GM21423 (cell line): ENCODE results near the gene MYL12B.
"Not testable (repeated sequence)": the region's sequence is repeated elsewhere in the genome, so short reads cannot be mapped to it uniquely, and the experiment has no call there.

Source experiments
- ATAC-seq: cut with Tn5 transposase; IDR thresholded peaks from one replicate; pipeline ENCODE4 v1.9.1; 2021; ENCODE audit warnings: mild to moderate bottlenecking, moderate library complexity; ENCODE audit not compliant: unreplicated experiment

MYL12B gene

GRCh38 chr18:3261373-3262233 is at the start of gene MYL12B:
TSS of gene MYL12B (plus strand) at chr18:3262133. CDS start at chr18:3272899, 10,766 bp downstream.
- ATAC-seq: peak; percentile 80

GRCh38 chr18:3212657-3213056 is 49.3 kb upstream of the MYL12B start:
- no peak for ATAC-seq

GRCh38 chr18:3213300-3214059 is 48.5 kb upstream of the MYL12B start:
- no peak for ATAC-seq

- no peak for ATAC-seq
Measured at GRCh38 chr18:3214855-3215637, 46.9 kb upstream of the MYL12B start.

- ATAC-seq: no peak
Measured at GRCh38 chr18:3216987-3217386, 44.9 kb upstream of the MYL12B start.

- no peak for ATAC-seq
Measured at GRCh38 chr18:3217948-3218647, 43.8 kb upstream of the MYL12B start.

GRCh38 chr18:3218819-3219218 is 43.1 kb upstream of the MYL12B start:
- no peak for ATAC-seq

GRCh38 chr18:3219241-3219630 is 42.7 kb upstream of the MYL12B start:
- no peak for ATAC-seq

- no peak for ATAC-seq
Measured at GRCh38 chr18:3219631-3220335, 42.1 kb upstream of the MYL12B start, which contains the start of gene MYOM1. TSS of gene MYOM1 (minus strand) at chr18:3219968. CDS start at chr18:3215223, 4,745 bp downstream.

GRCh38 chr18:3220868-3221267 is 41.1 kb upstream of the MYL12B start:
- not testable (repeated sequence) for ATAC-seq

- no peak for ATAC-seq
Measured at GRCh38 chr18:3221496-3221895, 40.4 kb upstream of the MYL12B start.

GRCh38 chr18:3223356-3223755 is 38.6 kb upstream of the MYL12B start:
- ATAC-seq: no peak

- ATAC-seq: no peak
Measured at GRCh38 chr18:3224223-3224622, 37.7 kb upstream of the MYL12B start.

- ATAC-seq: no peak
Measured at GRCh38 chr18:3225588-3225987, 36.3 kb upstream of the MYL12B start.

GRCh38 chr18:3226048-3226447 is 35.9 kb upstream of the MYL12B start:
- no peak for ATAC-seq

- no peak for ATAC-seq
Measured at GRCh38 chr18:3230401-3231334, 31.3 kb upstream of the MYL12B start.

- no peak for ATAC-seq
Measured at GRCh38 chr18:3233004-3233403, 28.9 kb upstream of the MYL12B start.

GRCh38 chr18:3233433-3234168 is 28.3 kb upstream of the MYL12B start:
- no peak for ATAC-seq
